GM12878 (cell line): ENCODE measurements around the gene ZCCHC24. TPM values are rescaled to one million over a fixed set of nuclear protein-coding genes. Genes with fewer than 3 reads are reported as not detected.

Source experiments
- ATAC-seq: fragments of 200-7000 bp; cut with Tn5 transposase; 3 replicates; pipeline ENCODE4 v1.9.1; 2020; ENCODE audit warnings: mild to moderate bottlenecking, moderate library complexity
- BruUV-seq: library from RNA; stranded (reverse); fragments of 400-500 nt; replicated peaks from 2 replicates; lab custom pipeline; 2021; lab: Mats Ljungman, UMichigan
- CTCF ChIA-PET: fragments of 300-600 bp; sonication (Branson Sonifier 250); formaldehyde crosslinking; extraction: SDS; loops from one replicate; lab custom pipeline; 2021; ENCODE audit warnings: inconsistent platforms; lab: Yijun Ruan, JAX
- POLR2A ChIA-PET: fragments of 350-600 bp; formaldehyde crosslinking; extraction: SDS; loops from one replicate; lab custom pipeline; 2021; ENCODE audit warnings: inconsistent platforms; lab: Charles Lee
- RAD21 ChIA-PET: fragments of 300-600 bp; sonication (Branson Sonifier 250); formaldehyde crosslinking; loops from one replicate; lab custom pipeline; 2023; ENCODE audit warnings: antibody characterized with exemption; ENCODE audit not compliant: unreplicated experiment; lab: Charles Lee
- SMC1A ChIA-PET: fragments of 300-600 bp; sonication (Branson Sonifier 250); formaldehyde crosslinking; loops from one replicate; lab custom pipeline; 2023; ENCODE audit not compliant: unreplicated experiment, uncharacterized antibody; lab: Charles Lee
- DNase-seq: peaks from one replicate; pipeline ENCODE4 v3.0.0-alpha.2; 2011; ENCODE audit warnings: low read depth, low spot score
- FAIRE-seq: peaks from 3 replicates; lab custom pipeline; 2011; peaks lifted over from hg19 to GRCh38; lab: Jason Lieb, UNC
- H2AFZ ChIP-seq: 2 replicates; pipeline ENCODE4 v1.6.0; 2011; ENCODE audit warnings: low read depth, low read length, control low read depth; ENCODE audit not compliant: control insufficient read depth
- H3K27ac ChIP-seq: 2 replicates; pipeline ENCODE4 v1.5.1; 2011; ENCODE audit warnings: control low read depth; ENCODE audit not compliant: control insufficient read depth, insufficient read depth
- H3K27me3 ChIP-seq, 2 experiments: replicated peaks in 1 of 2; 2 replicates each; pipeline versions ENCODE4 v1.6.0 to v1.6.1; 2011; ENCODE audit warnings: low read length in 1 of 2; ENCODE audit not compliant: control insufficient read depth in 2 of 2, insufficient read depth in 2 of 2
- H3K36me3 ChIP-seq, 2 experiments: 2 replicates each; pipeline ENCODE4 v1.5.1; 2011; ENCODE audit warnings: low read length in 1 of 2; ENCODE audit not compliant: control insufficient read depth in 2 of 2, insufficient read depth in 2 of 2
- H3K4me1 ChIP-seq: 2 replicates; pipeline ENCODE4 v1.6.1; 2011; ENCODE audit warnings: mild to moderate bottlenecking, low read length, moderate library complexity, mixed read lengths; ENCODE audit not compliant: control insufficient read depth, insufficient read depth
- H3K4me2 ChIP-seq: 2 replicates; pipeline ENCODE4 v1.6.0; 2011; ENCODE audit warnings: control low read depth; ENCODE audit not compliant: control insufficient read depth, insufficient read depth
- H3K4me3 ChIP-seq: fragments of 200-600 bp; sonication (generic); 2 replicates; pipeline ENCODE4 v1.5.1; 2016
- H3K79me2 ChIP-seq: 2 replicates; pipeline ENCODE4 v1.6.0; 2011; ENCODE audit warnings: low read length; ENCODE audit not compliant: control insufficient read depth, insufficient read depth
- H3K9ac ChIP-seq: 2 replicates; pipeline ENCODE4 v1.8.0; 2011; ENCODE audit warnings: low read length, control low read depth, mixed read lengths; ENCODE audit not compliant: control insufficient read depth, insufficient read depth
- H3K9me3 ChIP-seq: replicated peaks from 3 replicates; pipeline ENCODE4 v1.5.1; 2011; ENCODE audit warnings: mild to moderate bottlenecking, low read length; ENCODE audit not compliant: control insufficient read depth, insufficient read depth
- H4K20me1 ChIP-seq: 2 replicates; pipeline ENCODE4 v1.6.0; 2011; ENCODE audit not compliant: control insufficient read depth, insufficient read depth
- CEBPZ ChIP-seq: fragments of 150-350 bp; IDR thresholded peaks from 2 replicates; pipeline ENCODE4 v1.6.1; 2016; ENCODE audit warnings: low read depth, low read length
- CHD4 ChIP-seq: fragments of 200-600 bp; sonication (generic); IDR thresholded peaks from 2 replicates; pipeline ENCODE4 v1.6.1; 2016; ENCODE audit warnings: mild to moderate bottlenecking
- CTCF ChIP-seq, 3 experiments: IDR thresholded peaks in 2 of 3; conservative IDR thresholded peaks in 1 of 3; 2 replicates each; pipeline ENCODE4 v1.5.1; 2011; ENCODE audit warnings: low read depth in 3 of 3, low read length in 3 of 3, mild to moderate bottlenecking in 3 of 3, control low read depth in 2 of 3, moderate library complexity in 2 of 3, inconsistent platforms in 1 of 3, mixed read lengths in 1 of 3; ENCODE audit not compliant: control insufficient read depth in 2 of 3, insufficient read depth in 1 of 3; ENCODE audit errors: extremely low read depth in 1 of 3
- NFIC ChIP-seq: IDR thresholded peaks from 2 replicates; pipeline ENCODE4 v1.6.1; 2012; ENCODE audit warnings: low read depth, mild to moderate bottlenecking, inconsistent platforms, low read length, moderate library complexity
- ZBTB33 ChIP-seq: fragments of 450-650 bp; IDR thresholded peaks from 2 replicates; pipeline ENCODE4 v1.6.1; 2017; ENCODE audit warnings: mild to moderate bottlenecking
- WGBS: methylation state at CpG from one replicate; pipeline ENCODE4 v1.1.6; 2016; ENCODE audit warnings: low lambda C conversion rate; ENCODE audit not compliant: insufficient replicate concordance, insufficient coverage; ENCODE audit errors: missing lambda C conversion rate; 5-methylcytosine and 5-hydroxymethylcytosine counted together
- in situ Hi-C: fragments of 300-500 bp; cut with MboI; formaldehyde crosslinking; loops from 9 replicates; pipeline ENCODE4 v1.14.3; 2018; ENCODE audit warnings: mixed read lengths
- intact Hi-C: fragments of 100-400 bp; cut with micrococcal nuclease; formaldehyde crosslinking; loops from one replicate; pipeline ENCODE4 v1.14.2; 2022; ENCODE audit not compliant: unreplicated experiment
- polyA plus RNA-seq, 11 experiments: library from polyadenylated mRNA; depleted of rRNA in 4 of 11; unstranded in 6 of 11; stranded (reverse) in 5 of 11; fragments of >200 nt; fragmentation: Nextera tagmentation in 4 of 11; fragmentation: Illumina TruSeq in 1 of 11; extraction: Ambion mirVana in 4 of 11; extraction: Trizol in 1 of 11; gene quantifications; 1 replicate in 1 of 11; 2 replicates in 10 of 11; pipeline versions ENCODE4 v1.2.1 to v1.2.3, GENCODE V29; 2011 to 2016; ENCODE audit warnings: inconsistent platforms in 2 of 11, missing spikeins in 2 of 11, low read depth in 1 of 11
- total RNA-seq, 4 experiments: library from RNA; depleted of rRNA in 3 of 4; stranded (reverse); fragments of >200 nt in 3 of 4; fragmentation: Illumina TruSeq in 1 of 4; extraction: Trizol in 1 of 4; gene quantifications; 2 replicates each; pipeline versions ENCODE4 v1.2.1 to v1.2.3, GENCODE V29; 2013 to 2021

The ZCCHC24 gene
- total and polyA plus RNA-seq, 10 of the 15 experiments (the other 5 are each of a cell fraction or from before 2014, with no cell fraction given) = 0.02 to 0.62 (median 0.04) TPM; not detected in 4

GRCh38 chr10:79475119-79475653 is 29.8 kb upstream of the ZCCHC24 start (continued):
- TF ChIP-seq CEBPZ = no peak
- no peak for TF ChIP-seq CTCF (IDR thresholded peaks at IDR 0.05 in 2 of 3, conservative IDR thresholded peaks at IDR 0.05 in 1 of 3; ENCODE audit: control insufficient read depth in 2 of 3, extremely low read depth in 1 of 3, insufficient read depth in 1 of 3, low read depth in 3 of 3, low read length in 3 of 3)
- TF ChIP-seq CHD4 = no peak
- no peak for TF ChIP-seq NFIC

GRCh38 chr10:79473496-79474095 is 28.2 kb upstream of the ZCCHC24 start:
- Histone ChIP-seq H3K9me3 (no peaks in the 10 kb centered on the region), H3K4me2 (no peak overlapping the region), H3K79me2 (no peaks in the 10 kb centered on the region), H3K4me1 (no peaks in the 10 kb centered on the region), H3K27me3 (no peaks in the 10 kb centered on the region), H2AFZ (no peak overlapping the region), H3K27ac (no peak overlapping the region), H3K4me3 (no peak overlapping the region), H3K9ac (no peak overlapping the region), H4K20me1 (no peaks in the 10 kb centered on the region), H3K36me3 (no peaks in the 10 kb centered on the region)
- ChIA-PET POLR2A (no interaction called here), SMC1A (interaction anchor here (0.7 kb wide), 1 partner anchor 15 kb away, joined by 3 read pairs; no protein-coding TSS in a partner anchor), CTCF (interaction anchor here (0.7 to 3.6 kb wide), 3 partner anchors 14 to 100 kb away, joined by 3 to 14 read pairs (median 7); no protein-coding TSS in a partner anchor), RAD21 (no interaction called here)
- no peak for ATAC-seq
- FAIRE-seq = no peak
- TF ChIP-seq ZBTB33 = no peak
- no peak for DNase-seq
- 42% methylated on average over 5 of the region's 5 CpGs for WGBS
- in situ Hi-C loops = no loop called here
- no TSS peak for BruUV-seq
- intact Hi-C loops = no loop called here
